ENCODE data around the gene UBE2O.

Gene UBE2O

GRCh38 chr17:76452660-76453430, at the start of gene UBE2O:
UBE2O (minus strand) TSS chr17:76453152; CDS start chr17:76453141, 11 bp downstream.
- peak; percentile 85 for DNase-seq

GRCh38 chr17:76501827-76502307, 48.9 kb upstream of the UBE2O start:
- DNase-seq: no peak

GRCh38 chr17:76501018-76501826, 48.3 kb upstream of the UBE2O start, which contains the start of gene RHBDF2:
RHBDF2 (minus strand) TSS chr17:76501423; CDS start chr17:76481524, 19,899 bp downstream.
- DNase-seq: peak; percentile 87

- no peak for DNase-seq
Observed at GRCh38 chr17:76500747-76501017, 47.7 kb upstream of the UBE2O start.

- DNase-seq: peak; percentile 75
Observed at GRCh38 chr17:76500074-76500746, 47.3 kb upstream of the UBE2O start.

GRCh38 chr17:76499267-76499667, 46.3 kb upstream of the UBE2O start:
- no peak for DNase-seq

GRCh38 chr17:76498876-76499251, 45.9 kb upstream of the UBE2O start:
- DNase-seq: no peak

GRCh38 chr17:76497979-76498875, 45.3 kb upstream of the UBE2O start:
- peak; percentile 63 for DNase-seq

- DNase-seq: no peak
Observed at GRCh38 chr17:76497699-76497978, 44.7 kb upstream of the UBE2O start.

GRCh38 chr17:76496464-76496863, 43.5 kb upstream of the UBE2O start:
- peak; percentile 82 for DNase-seq

- DNase-seq: no peak
Observed at GRCh38 chr17:76495663-76496400, 42.9 kb upstream of the UBE2O start.

- peak; percentile 38 for DNase-seq
Observed at GRCh38 chr17:76493505-76494167, 40.7 kb upstream of the UBE2O start.

- peak; percentile 99 for DNase-seq
Observed at GRCh38 chr17:76492989-76493501, 40.1 kb upstream of the UBE2O start.

GRCh38 chr17:76492123-76492988, 39.4 kb upstream of the UBE2O start:
- DNase-seq: peak; percentile 88

GRCh38 chr17:76491271-76492122, 38.5 kb upstream of the UBE2O start:
- DNase-seq: peak; percentile 52

- DNase-seq: no peak
Observed at GRCh38 chr17:76490112-76490710, 37.3 kb upstream of the UBE2O start.

- DNase-seq: no peak
Observed at GRCh38 chr17:76487451-76488192, 34.7 kb upstream of the UBE2O start.

GRCh38 chr17:76485569-76485968, 32.6 kb upstream of the UBE2O start:
- peak; percentile 47 for DNase-seq
